ENCODE data around the gene SCRN3.

GRCh38 chr2:174397773-174398172 lies 2.2 kb downstream of the SCRN3 start:
- TF ChIP-seq CTCF (IDR thresholded peaks at IDR 0.05) = no peak
- TF ChIP-seq POLR2A (IDR thresholded peaks at IDR 0.05) = no peak
